Stimulated activated CD8-positive, alpha-beta memory T cell treated with anti-CD3 and anti-CD28 coated beads, Interleukin-2, amount 100 ng/mL, for 48 hours (primary cell): ENCODE results near the gene RFTN1.

Experiments used
- DNase-seq, 2 donors: peaks; one replicate each; pipeline ENCODE4 v3.0.0-alpha.2; 2020; ENCODE audit warnings: low read depth in 2 of 2

Gene RFTN1

DNA sequence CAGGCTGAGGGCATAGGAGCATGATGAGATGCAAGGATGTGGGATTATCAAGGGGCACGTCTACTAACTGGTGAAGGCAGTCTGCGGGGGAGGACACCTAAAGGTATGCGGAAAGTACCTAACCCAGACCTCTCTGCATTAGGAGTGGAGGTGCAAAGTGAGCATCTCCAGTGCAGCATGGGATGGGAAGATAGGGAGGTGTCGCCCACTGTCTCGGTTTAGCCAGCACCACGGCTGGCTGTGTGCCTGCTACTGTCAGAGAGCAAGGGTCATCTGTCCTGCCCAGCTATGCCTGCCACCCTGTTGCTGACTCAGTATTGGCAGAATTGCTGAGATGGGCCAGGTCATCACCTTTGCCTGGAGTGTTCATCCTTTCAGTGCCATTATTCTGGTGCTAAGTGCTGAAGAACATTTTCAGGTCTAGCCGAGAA lies 208.4 kb downstream of the RFTN1 start:
- DNase-seq, result peak in 1 of 2 donors; percentile 32

DNA sequence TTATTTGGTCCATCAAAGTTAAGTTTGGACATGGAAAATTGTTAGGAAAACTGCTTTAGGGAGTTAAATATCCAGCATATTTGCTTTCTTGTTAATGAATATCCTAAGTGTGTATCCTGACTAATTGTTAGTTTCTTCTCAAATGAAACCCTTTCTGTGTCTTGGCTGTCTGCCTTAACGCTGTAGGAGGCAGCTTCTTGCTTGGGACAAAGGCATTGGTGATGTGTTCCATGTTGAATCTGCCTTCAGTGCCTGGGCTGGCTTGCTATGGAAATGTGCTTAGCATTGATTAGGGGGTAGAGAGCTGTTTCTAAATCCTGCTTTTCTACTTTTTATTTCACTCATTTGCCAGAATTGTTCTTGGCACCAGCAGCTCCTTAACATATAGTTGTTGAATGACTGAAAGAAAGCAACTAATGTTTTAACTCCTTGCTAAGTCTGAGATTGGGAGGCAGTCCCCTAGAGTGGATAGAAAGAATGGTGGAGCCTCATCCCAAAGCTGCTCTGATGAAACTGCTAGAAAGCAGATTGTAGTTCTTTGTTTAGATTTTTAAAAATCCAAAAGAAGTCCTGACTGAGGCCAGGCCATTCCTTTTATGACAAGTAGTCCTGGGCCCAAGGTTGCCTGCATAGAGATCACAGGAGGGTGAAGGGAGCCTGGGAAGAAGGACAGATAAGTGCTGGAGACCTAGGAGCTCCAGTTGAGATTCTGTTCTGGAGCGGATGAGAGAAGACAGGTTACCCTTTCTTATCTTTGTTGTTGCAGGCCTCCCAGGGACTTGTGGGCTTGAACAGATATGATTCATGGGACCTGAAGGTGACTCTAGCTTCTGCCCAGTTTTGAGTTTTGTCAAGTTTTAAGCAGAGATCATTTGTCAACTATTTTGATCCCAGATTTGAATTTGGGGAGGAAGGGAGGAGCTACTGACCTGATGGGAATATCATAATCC lies 209.2 kb downstream of the RFTN1 start:
- DNase-seq, result no peak

DNA sequence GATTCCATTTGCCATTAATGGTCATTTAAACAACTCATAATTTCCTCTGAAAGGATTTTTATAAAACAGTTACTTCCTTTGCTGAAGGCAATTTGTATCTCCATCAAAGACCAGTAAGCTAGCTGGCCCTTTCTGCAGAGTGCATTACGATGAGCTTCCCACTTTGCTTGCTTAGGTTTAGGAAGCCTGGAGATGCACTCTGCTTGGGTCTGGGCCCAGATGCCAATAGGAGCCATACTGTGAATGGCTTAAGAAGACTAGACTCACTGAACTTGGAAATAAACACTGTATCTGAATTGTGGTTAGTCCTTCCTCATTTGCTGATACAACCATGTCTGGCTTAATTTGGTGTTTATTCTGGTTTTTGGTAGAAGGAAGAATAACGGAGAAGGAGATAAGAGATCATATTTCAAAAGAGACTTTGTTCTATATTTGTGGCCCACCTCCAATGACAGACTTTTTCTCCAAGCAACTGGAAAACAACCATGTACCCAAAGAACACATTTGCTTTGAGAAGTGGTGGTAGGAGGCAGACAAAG lies 210.4 kb downstream of the RFTN1 start:
- no peak for DNase-seq

DNA sequence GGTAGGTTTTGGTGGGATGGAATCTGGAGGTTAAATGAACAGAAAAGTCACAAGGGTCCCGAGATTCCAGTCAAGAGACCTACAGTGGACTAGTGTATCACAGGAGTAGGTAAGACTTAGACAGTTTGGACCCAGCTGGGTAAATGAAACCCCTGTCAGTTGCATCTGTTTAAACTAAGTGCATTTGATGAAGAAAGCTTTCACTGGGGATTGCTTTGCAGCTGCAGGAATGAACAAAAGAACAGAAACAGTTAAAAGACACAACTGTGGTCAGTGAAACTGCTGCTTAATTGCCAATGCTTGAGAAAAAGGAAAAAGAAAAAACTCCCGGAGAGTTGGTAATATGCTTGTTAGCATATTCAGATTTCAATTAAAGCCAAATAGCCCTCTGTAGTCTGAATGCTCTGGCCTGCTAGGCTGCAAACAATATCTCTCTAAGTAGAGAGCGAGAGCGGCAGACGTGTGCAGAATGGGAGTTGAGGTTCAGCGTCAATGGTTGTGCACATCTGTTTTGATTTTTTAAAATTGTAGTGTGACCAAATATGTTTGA lies 211.3 kb downstream of the RFTN1 start:
- no peak for DNase-seq

DNA sequence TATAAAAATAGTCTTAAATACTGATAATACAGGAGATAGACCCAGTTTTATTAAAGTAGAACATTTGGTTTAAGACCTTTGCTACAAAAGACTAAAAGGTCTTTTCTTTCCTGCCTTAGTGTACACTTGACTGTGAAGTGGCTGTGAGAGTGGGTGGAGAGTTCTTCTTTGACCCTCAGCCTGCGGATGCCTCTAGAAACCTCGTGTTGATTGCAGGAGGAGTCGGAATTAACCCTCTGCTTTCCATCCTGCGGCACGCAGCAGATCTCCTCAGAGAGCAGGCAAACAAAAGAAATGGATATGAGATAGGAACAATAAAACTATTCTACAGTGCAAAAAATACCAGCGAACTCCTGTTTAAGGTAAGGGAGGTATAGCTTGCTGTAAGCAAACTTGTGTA lies 212.0 kb downstream of the RFTN1 start:
- DNase-seq, result no peak

DNA sequence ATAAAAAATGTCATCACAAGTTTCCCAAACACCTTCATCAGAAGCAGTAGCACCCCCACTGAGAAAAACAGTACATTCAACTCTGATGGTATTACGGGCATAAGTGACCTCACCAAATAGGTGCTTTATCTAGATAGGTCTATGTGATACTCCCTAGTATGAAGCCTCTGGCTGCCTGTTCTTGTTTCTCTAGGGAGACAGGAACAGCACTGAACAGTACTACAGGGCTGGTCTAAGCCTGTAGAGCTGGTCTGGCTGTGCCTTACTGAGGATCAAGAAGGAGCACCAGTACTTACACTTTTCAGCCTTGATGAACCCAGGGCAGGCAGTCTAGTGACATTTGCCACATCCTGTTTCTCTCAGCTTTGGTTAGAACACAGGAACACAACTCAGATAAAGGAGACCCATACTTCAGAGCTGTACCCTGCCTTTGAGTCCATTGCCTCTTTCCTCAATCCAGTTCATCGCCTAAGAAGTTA lies 212.6 kb downstream of the RFTN1 start:
- DNase-seq, result no peak

DNA sequence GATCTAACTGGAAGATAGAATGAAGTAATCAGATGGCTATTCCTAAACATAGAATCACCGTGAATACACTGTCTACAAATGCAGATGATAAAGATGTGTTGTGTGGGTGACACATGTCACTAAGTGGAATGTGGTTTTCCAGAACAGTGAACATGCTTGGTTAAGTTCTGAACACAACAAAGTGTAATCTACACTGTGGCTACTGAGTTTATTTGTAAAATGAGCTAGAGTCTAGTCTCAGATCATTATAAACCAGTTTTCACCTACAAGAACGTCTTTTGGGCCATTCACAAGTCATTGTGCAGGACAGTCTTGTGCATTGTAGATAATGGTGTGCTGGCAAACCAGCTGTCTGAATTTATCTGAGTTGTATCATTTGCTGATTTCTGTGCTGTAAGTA lies 213.2 kb downstream of the RFTN1 start:
- no peak for DNase-seq

DNA sequence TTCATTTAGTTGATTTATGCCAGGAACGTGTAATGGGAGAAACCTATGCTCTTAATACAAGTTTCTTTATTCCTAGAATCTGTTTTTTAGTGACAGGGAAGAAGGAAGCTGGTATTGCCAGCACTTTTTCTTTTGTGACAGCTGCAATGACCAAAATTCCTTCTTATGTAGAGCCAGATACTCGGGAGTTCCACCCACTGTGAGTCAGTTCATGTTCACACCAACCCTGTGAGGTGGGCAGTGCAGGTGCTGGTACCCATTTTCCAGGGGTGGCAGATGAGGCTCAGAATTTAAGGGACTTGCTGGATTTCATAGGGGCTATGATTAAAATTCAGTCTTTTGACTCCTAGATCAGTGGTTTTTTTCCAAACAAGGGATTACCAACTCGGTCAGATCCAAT lies 213.8 kb downstream of the RFTN1 start:
- no peak for DNase-seq

DNA sequence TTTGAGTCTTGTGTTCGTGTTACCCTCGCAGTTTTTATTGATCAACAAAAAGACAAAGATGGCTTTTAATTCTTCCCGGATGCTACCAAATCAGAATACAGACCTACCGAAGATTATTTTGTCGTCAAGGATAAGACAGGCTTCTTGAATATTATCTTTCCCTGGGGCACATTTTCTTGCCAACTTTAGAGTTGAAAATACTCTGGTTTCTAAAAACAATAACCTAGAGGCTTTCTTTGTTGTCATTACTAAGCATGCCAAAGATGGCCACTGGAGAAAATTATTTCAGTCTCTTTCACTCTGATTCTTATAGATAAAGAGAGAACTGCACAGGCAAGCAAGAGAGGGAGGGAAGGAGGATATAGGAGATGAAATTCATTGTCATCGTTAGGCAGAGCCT lies 214.6 kb downstream of the RFTN1 start:
- DNase-seq, result no peak

DNA sequence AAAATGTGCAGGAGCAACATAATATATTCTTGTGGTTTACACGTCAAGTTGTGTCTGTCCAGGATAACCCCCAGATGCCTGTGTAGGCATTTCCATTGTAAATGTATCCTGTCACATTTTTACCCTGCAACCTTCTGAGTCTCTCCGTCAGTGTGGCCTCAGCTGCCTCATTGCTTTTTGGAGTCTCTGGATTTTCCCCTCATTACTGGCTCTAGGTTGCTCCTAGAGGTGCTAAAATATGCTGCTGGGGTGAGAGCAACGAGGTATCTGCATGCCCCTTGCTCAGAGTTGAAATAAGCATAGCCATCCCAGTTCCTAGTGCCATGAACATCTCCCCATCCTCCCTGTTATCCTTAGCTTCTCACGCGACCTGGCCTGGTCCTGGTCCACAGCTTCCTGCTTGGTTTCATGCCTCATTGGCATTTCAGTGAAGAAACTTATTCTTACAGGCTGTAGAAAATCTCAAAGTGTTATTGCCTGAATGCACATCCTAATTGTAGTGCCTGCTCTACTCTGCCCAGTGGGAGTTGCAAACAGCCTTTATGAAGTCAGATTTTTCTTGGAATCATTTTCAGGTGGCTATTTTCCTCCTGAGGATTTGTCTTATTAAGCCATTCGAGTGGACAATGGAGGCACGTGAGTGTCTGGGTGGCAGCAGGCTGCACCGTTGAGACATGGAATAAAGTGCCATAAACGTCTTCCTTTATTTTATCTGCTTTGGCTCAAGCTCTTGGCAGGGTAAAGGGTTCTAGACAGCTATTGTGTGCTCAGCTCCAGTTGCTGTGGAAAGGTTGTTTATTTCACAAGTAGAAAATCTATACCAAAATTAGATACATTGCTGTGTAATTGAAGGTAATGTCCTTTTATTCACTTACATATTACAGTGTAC lies 215.3 kb downstream of the RFTN1 start:
- no peak for DNase-seq

DNA sequence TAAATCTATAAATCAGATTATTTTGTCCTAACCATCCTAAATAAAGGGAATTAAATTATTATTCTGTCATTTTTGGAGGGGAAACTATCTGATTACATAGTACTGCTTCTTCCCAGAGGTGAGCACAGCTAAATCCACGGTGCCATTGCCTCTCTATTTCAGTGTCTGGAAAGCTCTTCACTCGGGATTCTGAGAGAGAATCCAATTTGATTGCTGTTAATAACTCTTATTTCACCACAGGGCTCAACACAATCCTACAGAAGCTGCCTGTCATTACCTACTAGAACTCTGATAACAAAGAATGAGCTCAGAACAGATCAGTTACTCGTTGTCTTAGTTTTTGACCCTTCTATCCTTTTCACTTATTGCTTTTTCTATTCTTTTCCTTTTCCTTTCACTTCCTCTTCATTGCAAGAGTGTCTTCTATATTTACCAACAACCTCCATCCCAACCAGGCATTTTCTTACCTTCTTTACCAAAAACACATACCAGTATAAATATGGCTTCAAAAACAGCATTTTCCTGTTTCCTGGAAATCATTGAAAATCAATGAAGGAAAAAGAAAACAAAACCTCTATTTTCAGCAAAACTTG lies 218.1 kb downstream of the RFTN1 start:
- DNase-seq, result no peak

DNA sequence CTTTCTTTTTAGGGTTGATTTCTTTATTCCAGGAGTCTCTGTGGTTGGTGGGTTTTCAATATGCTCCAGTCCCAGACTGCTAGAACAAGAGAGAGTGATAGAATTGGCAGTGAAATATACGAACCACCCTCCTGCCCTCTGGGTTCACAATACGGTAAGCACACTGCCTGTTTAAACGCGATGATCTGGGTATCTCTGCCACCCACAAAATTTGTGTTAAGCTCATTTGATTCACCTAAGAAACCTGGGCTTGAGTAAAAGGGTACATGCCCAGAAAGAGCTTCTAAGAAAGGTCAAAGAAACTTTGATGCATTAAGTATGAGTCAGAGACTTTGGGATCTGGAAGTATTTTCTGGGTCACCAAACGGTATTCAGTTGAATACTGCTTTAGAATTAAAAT lies 218.7 kb downstream of the RFTN1 start:
- DNase-seq, result no peak

DNA sequence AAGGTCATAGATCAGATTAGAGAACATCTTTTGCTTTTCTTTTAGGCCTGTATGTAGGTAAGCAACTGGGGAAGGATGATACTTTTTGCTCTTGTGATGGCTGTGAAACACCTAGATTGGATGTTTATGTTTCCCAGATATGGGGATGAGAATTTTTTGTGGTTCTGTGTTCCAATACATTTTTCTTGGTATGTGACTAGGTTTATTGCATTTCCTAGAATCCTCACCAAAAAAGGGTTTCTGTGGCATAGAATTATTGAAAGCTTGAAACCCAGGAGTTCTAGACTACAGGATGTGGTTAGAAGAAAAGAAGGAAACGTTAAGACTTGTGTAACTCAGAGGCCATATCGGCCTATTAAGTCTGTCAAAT lies 222.7 kb downstream of the RFTN1 start:
- no peak for DNase-seq

DNA sequence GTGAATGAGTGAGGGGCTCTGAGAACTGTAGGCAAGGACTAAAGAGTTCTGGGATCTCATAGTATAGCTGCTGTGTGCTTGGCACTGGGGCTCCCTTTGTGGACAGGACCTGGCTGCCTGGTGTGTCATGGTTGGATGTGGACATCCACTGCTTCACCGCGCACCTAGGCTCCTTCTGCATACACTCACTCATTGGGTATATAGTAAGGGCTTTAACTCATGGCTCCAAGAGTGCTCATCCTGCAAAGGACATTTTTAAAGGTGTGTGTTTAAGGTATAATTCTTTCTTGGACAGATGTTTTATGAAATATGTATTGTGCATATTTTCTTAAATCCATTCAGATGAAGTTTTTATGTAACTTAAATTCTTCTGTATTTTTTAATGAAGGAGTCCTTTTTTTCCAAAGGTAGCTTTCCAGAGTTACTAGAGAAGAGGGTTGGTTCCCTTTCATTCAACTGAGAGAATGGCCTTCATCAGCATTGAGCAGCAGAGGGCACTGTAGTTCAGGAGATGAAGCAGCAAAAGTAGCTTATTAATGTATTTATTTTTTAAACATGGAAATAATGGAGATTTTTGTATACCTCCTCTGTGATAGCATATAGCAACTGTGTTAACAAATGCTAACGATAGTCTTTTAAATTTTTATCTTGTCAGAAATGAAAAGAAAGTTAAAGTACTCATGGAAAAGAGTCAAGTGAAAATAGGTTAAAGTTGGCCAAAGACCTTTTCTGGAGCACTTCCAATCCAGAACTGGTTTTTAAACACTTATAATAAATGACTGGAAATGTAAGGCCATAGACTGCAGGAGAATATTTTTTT lies 223.3 kb downstream of the RFTN1 start:
- no peak for DNase-seq

DNA sequence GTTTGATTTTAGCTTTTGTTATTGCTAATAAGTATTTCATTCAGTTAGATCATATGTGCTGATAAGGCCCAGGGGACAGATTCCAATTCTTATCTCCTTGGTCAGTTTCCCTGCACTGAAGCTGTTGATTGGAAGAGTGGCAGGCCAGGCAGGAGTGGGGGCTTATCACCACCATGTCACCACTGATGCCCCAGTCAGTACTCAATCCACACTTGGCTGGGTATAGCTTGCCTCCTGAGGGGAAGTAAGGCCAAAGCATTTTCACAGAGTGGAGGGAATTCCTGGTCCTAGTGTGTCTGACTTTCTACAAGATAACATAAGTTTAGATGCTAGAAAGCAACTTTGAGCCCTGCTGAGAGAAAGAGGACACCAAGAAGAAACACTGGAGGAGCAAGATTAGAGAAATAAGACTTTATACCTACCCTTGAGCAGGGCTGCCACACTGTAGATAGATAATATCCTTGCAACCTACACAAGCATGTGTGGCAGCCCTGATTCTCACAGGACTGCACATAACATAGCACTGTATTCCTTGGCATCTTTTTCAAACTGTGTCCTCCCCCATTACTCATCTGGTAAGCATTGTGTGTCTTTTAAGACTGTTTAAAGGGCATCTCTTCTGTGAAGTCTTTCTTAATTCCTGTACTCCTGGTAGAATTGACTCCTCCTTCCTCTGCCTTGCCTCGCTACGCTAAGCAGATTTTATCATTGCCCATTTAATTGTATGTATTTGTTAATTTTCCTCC lies 224.2 kb downstream of the RFTN1 start:
- no peak for DNase-seq

DNA sequence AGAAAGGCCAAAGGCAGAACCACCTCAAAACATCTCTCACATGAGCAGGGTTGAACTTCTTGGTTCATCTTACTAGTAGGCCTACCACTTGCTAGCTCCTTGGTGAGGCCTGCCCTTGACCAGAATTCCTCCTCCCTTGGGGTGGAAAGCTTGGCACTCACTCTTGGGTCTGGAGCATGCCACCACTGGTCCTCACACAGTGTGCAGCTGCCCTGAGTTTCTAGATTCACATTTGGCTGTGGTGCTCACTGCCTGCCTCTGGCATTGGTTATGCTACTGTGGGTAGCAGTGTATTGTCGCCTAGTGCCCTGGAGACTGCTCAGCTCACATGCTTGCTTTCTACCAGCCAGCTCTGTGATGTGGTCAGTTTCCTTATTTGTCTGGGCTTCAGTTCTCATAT lies 224.8 kb downstream of the RFTN1 start:
- no peak for DNase-seq

DNA sequence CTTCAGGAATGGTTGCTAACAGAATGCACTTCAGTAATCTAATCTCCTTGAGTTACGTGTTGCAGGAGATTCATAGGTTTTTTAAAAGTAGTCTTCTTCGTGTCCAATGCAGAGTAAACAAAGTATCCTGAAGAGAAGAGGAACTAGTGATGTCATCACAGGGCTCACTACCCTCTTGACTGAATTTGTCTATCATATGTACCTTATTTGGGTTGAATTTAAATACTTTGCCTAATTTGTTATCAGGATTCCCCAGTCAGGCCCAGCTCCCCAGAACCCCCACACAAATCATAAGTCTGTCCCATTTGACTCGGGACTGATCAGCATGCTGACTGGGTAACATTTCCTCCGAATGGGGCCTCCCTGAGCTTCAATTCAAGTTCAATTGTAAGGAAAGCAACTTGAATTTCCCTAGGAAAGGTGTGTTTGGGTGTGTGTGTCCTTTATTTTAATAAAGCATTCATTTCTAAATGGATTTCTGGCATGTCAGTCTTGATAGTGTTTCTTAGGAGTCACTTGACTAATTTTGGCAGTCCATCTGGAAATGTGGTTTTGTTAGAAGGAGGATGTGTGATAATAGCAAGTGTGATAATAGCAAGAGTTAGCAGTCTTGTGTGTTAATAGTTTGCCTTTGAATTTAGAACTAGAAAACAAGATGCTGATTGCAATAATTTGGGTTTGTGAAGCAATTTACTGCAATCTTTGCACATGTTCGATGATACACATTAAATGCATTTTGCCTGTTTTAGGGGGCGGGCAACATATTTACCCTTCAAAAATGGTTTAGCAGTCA lies 226.6 kb downstream of the RFTN1 start:
- DNase-seq, result no peak

DNA sequence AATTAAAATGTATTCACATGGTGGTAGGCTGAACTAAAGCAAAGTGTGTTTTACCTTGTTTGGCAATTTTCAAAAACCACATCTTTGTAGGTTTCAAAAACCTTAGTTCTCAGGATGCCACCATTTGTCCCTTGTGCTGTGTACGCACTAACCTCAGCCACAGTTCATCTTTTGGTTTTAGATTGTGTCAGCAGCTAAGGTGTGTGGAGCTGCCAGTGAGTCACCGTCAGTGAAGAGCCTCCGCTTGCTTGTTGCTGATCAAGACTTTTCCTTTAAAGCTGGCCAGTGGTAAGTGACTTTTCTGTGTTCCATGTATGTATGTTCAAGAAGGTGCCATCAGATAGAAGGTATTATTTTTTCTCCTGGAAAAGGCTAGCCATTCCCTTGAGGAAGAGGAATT lies 227.3 kb downstream of the RFTN1 start:
- peak in 1 of 2 donors; percentile 51 for DNase-seq

DNA sequence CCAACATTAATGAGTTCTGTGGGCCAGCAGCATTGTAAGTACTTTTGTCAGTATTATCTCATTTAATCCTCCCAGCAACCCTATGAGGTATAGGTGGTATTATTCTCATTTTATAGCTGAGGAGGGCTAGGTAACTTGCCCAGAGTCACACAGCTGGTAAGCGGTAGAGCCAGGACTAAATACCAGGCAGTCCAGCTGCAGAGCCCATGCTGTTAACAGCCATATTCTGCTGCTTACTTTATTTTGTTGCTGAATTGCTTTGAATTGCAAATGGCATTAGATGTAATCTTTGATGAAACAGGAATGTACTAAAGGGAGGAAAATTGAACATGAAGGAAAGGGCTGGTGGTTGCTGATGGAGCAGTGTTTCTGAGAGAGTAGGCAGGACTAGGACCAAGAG lies 228.9 kb downstream of the RFTN1 start:
- DNase-seq, result no peak
